GM18517 (cell line): ENCODE measurements around the gene TMEM141.
A peak's percentile ranks its signal among the peaks of the same experiment; 100 is the strongest.
"Not testable (repeated sequence)": the region's sequence is repeated elsewhere in the genome, so short reads cannot be mapped to it uniquely, and the experiment has no call there.

Source experiments
- ATAC-seq: cut with Tn5 transposase; IDR thresholded peaks from one replicate; pipeline ENCODE4 v1.9.1; 2021; ENCODE audit warnings: mild to moderate bottlenecking, moderate library complexity; ENCODE audit not compliant: unreplicated experiment

Gene TMEM141

DNA sequence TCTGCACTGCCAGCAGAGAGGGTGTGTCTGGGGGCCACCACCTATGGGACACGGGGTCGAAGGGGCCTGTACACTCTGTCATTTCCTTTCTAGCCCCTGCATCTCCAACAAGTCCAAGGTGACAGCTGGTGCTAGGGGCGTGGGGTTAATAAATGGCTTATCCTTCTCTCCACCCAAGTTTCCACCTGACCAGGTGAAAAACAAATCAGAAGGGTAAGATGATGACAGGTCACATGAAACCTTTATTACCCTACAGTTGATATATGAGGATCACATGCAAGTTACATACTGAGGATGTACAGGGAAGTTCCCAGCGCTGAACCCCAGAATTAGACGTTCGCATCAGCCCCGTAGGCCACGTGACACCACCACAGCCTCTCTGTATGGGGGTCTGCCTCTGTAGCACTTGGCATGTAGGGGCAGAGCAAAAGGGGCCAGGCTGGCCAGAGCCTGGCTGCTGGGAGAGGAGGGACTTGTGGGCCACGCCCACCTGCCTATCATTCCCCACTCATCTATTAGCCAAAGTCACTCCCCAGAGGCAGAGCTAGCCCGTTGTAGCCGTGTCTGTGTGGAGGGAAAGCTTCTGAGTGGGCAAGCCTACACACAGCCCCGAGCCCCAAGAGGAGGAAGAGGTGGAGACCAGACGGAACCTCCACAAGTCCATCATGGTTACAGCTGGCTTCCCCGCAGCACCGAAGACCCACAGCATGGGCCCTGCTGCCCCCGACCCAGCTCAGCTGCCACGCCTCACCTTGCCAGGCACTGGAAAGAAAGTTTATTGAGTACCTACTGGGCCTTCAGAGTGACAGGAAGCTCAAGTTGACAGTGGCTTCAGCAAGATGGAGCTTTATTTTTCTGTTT lies 2.2 kb downstream of the TMEM141 start:
- ATAC-seq, result no peak

- ATAC-seq, result no peak
These were observed 3.3 kb downstream of the TMEM141 start for GRCh38 chr9:136794281-136794999.

GRCh38 chr9:136795000-136795348 lies 3.8 kb downstream of the TMEM141 start:
- ATAC-seq, result no peak

DNA sequence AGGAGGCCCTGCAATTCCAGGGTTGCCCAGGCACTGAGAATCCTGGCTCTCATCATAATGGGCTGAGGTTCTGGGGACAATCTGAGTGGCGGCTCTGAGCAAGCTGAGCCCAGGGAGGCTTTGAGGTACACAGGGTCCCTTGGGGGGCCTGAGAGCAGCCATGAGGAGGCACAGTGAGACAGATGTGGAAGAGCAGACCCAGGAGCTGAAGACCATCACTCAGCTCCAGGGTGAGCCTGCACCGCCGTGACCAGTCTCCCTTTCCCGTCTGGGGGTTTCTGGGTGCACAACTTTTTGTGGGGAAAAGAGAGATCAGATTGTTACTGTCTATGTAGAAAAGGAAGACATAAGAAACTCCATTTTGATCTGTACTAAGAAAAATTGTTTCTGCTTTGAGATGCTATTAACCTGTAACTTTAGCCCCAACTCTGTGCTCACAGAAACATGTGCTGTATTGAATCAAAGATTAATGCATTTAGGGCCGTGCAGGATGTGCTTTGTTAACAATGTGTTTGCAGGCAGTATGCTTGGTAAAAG lies 5.2 kb downstream of the TMEM141 start, which contains the start of gene CCDC183:
Gene CCDC183, plus strand, starts transcription at position 101 of the 537 bp plus-strand sequence. Its CDS starts 60 bp downstream, at position 161.
- no peak for ATAC-seq

- ATAC-seq, result not testable (repeated sequence)
These were observed 5.7 kb downstream of the TMEM141 start for GRCh38 chr9:136796775-136797347.

DNA sequence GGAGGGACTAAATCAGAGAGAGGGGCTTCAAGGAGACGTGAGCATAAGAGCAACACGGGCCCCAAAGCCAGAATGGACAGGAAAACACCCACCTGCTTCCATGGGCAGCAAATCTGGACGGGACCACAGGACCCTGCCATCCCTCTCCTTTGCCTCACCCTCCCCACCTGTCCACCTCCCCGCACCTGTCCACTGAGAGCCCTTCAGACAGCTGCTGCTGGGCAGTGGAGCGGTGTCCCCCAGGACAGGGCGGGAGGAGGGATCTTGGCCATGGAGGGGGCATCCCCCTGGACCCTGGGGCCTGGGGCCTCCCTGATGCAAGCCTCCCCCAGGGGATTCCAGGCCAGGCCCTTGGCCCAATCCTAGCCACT lies 7.5 kb downstream of the TMEM141 start:
- ATAC-seq, result no peak

- ATAC-seq, result no peak
These were observed 8.1 kb downstream of the TMEM141 start for GRCh38 chr9:136799079-136799853.

GRCh38 chr9:136799854-136800657 lies 8.9 kb downstream of the TMEM141 start:
- ATAC-seq, result no peak

DNA sequence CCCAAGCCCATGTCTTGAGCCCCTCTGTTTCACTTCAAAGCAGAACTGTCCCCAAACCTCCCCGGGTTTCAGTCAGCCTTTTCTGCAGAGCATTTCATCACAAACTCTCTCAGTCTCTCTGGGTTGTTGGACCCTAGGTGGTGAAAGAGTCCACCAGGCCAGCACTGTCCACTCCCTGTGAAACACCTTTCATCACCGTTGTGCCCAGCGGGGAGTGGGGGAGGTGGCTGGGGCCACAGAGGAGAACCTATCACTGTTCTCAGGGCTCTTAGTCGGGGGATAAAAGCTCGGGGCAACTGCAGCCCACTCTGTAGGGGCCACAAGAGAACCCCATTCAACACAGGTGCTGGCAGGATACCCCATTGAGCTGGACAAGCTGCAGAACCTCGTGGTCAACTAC lies 11.2 kb downstream of the TMEM141 start:
- ATAC-seq, result no peak

DNA sequence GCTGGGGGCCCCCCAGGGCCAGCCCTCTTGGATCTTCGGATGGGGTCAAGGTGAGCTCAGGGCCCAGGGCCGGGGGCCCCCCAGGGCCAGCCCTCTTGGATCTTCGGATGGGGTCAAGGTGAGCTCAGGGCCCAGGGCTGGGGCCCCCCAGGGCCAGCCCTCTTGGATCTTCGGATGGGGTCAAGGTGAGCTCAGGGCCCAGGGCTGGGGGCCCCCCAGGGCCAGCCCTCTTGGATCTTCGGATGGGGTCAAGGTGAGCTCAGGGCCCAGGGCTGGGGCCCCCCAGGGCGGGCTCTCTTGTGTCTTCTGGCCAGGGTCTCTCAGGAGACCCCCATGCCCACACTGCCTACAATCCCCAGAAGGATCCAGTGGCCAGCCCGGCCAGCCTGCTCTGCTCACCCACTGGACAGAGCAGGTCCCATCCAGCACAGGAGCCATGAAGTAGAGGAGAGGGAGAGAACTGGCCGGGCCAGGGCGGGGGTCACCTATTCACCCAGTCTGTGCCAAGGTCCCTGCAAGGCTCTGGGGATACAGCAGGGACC lies 11.9 kb downstream of the TMEM141 start:
- ATAC-seq, result not testable (repeated sequence)

- no peak for ATAC-seq
These were observed 12.7 kb downstream of the TMEM141 start for GRCh38 chr9:136803551-136804508.

DNA sequence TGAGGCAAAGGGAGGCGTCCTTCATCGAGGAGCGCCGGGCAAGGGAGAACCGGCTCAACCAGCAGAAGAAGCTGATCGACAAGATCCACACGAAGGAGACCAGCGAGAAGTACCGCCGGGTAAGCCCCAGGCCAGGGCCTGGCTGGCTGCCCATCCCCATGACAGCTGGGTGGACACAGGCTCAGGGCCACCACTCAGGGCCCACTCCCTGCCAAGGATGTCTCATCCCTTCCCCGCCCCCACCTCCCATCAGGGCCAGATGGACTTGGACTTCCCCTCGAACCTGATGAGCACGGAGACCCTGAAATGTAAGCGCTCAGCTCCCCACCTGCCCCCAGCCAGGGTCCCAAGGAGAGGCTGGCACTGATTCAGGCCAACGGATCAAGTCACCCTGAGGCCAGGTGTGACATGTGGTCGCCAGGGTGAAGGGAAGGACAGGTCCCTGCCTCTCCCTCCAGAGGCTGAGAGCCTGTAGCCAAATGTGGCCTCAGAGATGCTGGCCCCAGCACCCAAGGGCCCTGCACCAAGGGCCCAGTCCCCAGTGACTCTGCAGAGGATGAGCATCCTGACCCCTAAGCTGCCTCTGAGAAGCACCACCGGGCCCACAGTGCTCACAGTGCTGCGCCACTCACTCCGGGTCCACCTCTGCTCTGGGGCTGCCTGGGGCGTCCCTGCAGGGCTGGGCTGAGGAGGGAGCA lies 13.5 kb downstream of the TMEM141 start:
- ATAC-seq, result no peak

DNA sequence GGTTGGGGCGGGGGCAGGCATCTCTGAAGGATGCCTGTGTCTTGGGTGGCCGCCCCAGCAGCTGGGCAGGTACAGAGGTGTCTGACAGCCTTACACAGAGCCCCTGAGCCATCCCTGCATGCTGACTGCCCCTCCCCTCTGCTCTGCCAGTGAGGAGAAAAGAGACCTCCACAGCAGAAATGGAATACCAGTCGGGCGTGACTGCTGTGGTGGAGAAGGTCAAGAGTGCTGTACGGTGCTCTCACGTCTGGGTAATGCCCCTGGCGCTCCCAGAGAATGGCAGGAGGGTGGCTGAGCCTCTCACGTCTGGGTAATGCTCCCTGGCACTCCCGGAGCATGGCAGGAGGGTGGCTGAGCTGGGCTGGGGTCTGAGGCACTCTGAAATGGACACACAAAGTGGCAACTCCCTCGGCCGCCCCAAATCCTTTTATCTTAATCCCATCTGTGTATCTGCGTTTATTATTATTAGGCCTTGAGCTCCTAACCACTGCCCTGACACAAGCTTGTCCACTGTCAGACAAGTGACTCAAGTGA lies 14.1 kb downstream of the TMEM141 start:
- no peak for ATAC-seq

GRCh38 chr9:136806067-136806466 lies 14.9 kb downstream of the TMEM141 start:
- ATAC-seq, result no peak

GRCh38 chr9:136806631-136807201 lies 15.6 kb downstream of the TMEM141 start:
- no peak for ATAC-seq

GRCh38 chr9:136807281-136808074 lies 16.3 kb downstream of the TMEM141 start, which contains the start of gene RABL6:
RABL6 (plus strand) TSS chr9:136807948; CDS start chr9:136808197, 249 bp downstream.
- peak; percentile 71 for ATAC-seq
